HEK293T (cell line): ENCODE measurements around the gene NDUFV2.

Experiments
- CTCF ChIA-PET: fragments of 350-600 bp; formaldehyde crosslinking; extraction: SDS; loops from one replicate; lab custom pipeline; 2021; ENCODE audit warnings: antibody characterized with exemption, inconsistent platforms; lab: Yijun Ruan, JAX
- POLR2A ChIA-PET: fragments of 350-600 bp; formaldehyde crosslinking; extraction: SDS; loops from one replicate; lab custom pipeline; 2020; ENCODE audit warnings: antibody characterized with exemption, inconsistent platforms; lab: Yijun Ruan, JAX
- DNase-seq: peaks from one replicate; pipeline ENCODE4 v3.0.0; 2012; ENCODE audit warnings: mixed read lengths; ENCODE audit errors: extremely low spot score
- ARNT ChIP-seq: fragments of 450-650 bp; IDR thresholded peaks from 2 replicates; pipeline ENCODE4 v1.6.1; 2017; ENCODE audit warnings: mild to moderate bottlenecking
- BHLHE40 ChIP-seq: fragments of 450-650 bp; IDR thresholded peaks from 2 replicates; pipeline ENCODE4 v1.6.1; 2016; ENCODE audit warnings: mild to moderate bottlenecking, moderate library complexity, borderline replicate concordance
- CTBP1 ChIP-seq: fragments of 450-650 bp; IDR thresholded peaks from 2 replicates; pipeline ENCODE4 v1.6.1; 2016; ENCODE audit warnings: borderline replicate concordance
- ELF4 ChIP-seq: fragments of 450-650 bp; IDR thresholded peaks from 2 replicates; pipeline ENCODE4 v1.6.1; 2017; ENCODE audit warnings: antibody characterized with exemption
- FOXA1 ChIP-seq: fragments of 450-650 bp; IDR thresholded peaks from 2 replicates; pipeline ENCODE4 v1.6.1; 2016; ENCODE audit warnings: mild to moderate bottlenecking
- FOXK2 ChIP-seq: fragments of 450-650 bp; IDR thresholded peaks from 2 replicates; pipeline ENCODE4 v1.6.1; 2016; ENCODE audit warnings: mild to moderate bottlenecking
- FOXM1 ChIP-seq: fragments of 450-650 bp; IDR thresholded peaks from 2 replicates; pipeline ENCODE4 v1.6.1; 2017; ENCODE audit warnings: mild to moderate bottlenecking, borderline replicate concordance
- HDGF ChIP-seq: fragments of 450-650 bp; IDR thresholded peaks from 2 replicates; pipeline ENCODE4 v1.6.1; 2017; ENCODE audit warnings: antibody characterized with exemption, borderline replicate concordance
- L3MBTL2 ChIP-seq: fragments of 450-650 bp; conservative IDR thresholded peaks from 2 replicates; pipeline ENCODE4 v1.6.1; 2016; ENCODE audit warnings: mild to moderate bottlenecking
- LEF1 ChIP-seq: fragments of 450-650 bp; IDR thresholded peaks from 2 replicates; pipeline ENCODE4 v1.6.1; 2017; ENCODE audit warnings: mild to moderate bottlenecking, borderline replicate concordance
- NFRKB ChIP-seq: fragments of 450-650 bp; IDR thresholded peaks from 2 replicates; pipeline ENCODE4 v1.6.1; 2016; ENCODE audit warnings: mild to moderate bottlenecking, moderate library complexity
- SP1 ChIP-seq: fragments of 450-650 bp; IDR thresholded peaks from 2 replicates; pipeline ENCODE4 v1.6.1; 2017
- SUZ12 ChIP-seq: fragments of 450-650 bp; IDR thresholded peaks from 2 replicates; pipeline ENCODE4 v1.6.1; 2016; ENCODE audit warnings: mild to moderate bottlenecking
- TARDBP ChIP-seq: fragments of 450-650 bp; IDR thresholded peaks from 2 replicates; pipeline ENCODE4 v1.6.1; 2016
- ZNF384 ChIP-seq: fragments of 450-650 bp; IDR thresholded peaks from 2 replicates; pipeline ENCODE4 v1.6.1; 2016
- TF ChIP-seq, protein P1 (sequence below): fragments of 450-650 bp; IDR thresholded peaks from 2 replicates; pipeline ENCODE4 v1.6.1; 2016

The NDUFV2 gene

GRCh38 chr18:9108911-9109310 is 6.4 kb downstream of the NDUFV2 start:
- ChIA-PET POLR2A (no interaction called here), CTCF (no interaction called here)
- no peak for DNase-seq
- TF ChIP-seq BHLHE40 (no peak), NFRKB (no peak), CTBP1 (no peak), ELF4 (no peak), SP1 (no peak)

- CTCF ChIA-PET, result no interaction called here
- TF ChIP-seq SUZ12 (no peak), FOXA1 (no peak), FOXK2 (no peak), HDGF (no peak), CTBP1 (no peak), FOXM1 (no peak), L3MBTL2 (no peak), ZNF384 (no peak), SP1 (no peak), ELF4 (no peak), BHLHE40 (no peak), TARDBP (no peak)
- POLR2A ChIA-PET, result no interaction called here
- DNase-seq, result no peak
These were observed 7.0 kb downstream of the NDUFV2 start for GRCh38 chr18:9109523-9109922.

DNA sequence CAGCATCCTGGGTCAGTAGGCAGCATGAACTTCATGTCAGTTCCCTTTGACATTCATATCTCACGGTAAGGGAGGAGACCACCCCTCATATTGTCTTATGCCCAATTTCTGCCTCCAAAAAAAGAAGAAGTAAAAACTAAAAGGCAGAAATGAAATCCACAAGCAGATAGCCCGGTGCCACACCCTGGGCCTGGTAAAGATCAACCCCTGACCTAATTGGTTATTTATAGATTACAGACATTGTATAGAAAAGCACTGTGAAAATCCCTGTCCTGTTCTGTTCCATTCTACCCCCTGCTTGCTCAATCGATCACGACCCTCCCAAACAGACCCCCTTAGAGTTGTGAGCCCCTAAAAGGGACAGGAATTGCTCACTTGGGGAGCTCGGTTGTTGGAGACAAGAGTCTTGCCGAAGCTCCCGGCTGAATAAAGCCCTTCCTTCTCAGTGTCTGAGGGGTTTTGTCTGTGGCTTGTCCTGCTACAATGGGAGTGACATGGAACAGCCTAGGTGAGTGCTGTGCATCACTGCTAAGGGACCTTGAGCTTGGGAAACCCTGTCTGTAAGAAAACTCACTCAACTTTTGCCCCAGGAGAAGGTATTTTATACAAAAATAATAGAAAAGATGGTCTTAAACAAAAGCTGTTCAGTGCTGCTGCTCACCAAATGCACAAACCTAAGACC is 11.1 kb downstream of the NDUFV2 start:
- DNase-seq, result no peak
- ChIA-PET CTCF (interaction anchor here (0.6 kb wide), 1 partner anchor 15 kb away, joined by 3 read pairs; no protein-coding TSS in a partner anchor), POLR2A (no interaction called here)
- TF ChIP-seq TARDBP, result no peak
- no peak for TF ChIP-seq ARNT
- no peak for TF ChIP-seq BHLHE40
- no peak for TF ChIP-seq ELF4
- TF ChIP-seq, protein P1, sequence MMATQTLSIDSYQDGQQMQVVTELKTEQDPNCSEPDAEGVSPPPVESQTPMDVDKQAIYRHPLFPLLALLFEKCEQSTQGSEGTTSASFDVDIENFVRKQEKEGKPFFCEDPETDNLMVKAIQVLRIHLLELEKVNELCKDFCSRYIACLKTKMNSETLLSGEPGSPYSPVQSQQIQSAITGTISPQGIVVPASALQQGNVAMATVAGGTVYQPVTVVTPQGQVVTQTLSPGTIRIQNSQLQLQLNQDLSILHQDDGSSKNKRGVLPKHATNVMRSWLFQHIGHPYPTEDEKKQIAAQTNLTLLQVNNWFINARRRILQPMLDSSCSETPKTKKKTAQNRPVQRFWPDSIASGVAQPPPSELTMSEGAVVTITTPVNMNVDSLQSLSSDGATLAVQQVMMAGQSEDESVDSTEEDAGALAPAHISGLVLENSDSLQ, result no peak
- no peak for TF ChIP-seq CTBP1
- no peak for TF ChIP-seq FOXK2
- TF ChIP-seq ZNF384, result no peak

GRCh38 chr18:9115984-9116383 is 13.5 kb downstream of the NDUFV2 start:
- ChIA-PET CTCF (no interaction called here), POLR2A (interaction anchor here (0.9 kb wide), 1 partner anchor 14 kb away, joined by 3 read pairs; the partner anchor contains the start of gene NDUFV2)

GRCh38 chr18:9117980-9118841 is 15.7 kb downstream of the NDUFV2 start:
- CTCF ChIA-PET, result no interaction called here
- POLR2A ChIA-PET, result interaction anchor here (1.1 kb wide), 1 partner anchor 19 kb away, joined by 3 read pairs; no protein-coding TSS in a partner anchor
- TF ChIP-seq HDGF (no peak), ELF4 (no peak), SP1 (no peak), TARDBP (no peak), LEF1 (no peak), FOXK2 (no peak), FOXA1 (no peak), SUZ12 (no peak), NFRKB (no peak), BHLHE40 (no peak), CTBP1 (no peak), ZNF384 (no peak), L3MBTL2 (no peak), FOXM1 (no peak), ARNT (no peak)
- TF ChIP-seq, protein P1, result no peak
- DNase-seq, result no peak

More at GRCh38 chr18:9115984-9116383, 13.5 kb downstream of the NDUFV2 start:
- DNase-seq, result no peak
- TF ChIP-seq BHLHE40 (no peak), ARNT (no peak), FOXA1 (no peak), HDGF (no peak), FOXM1 (no peak), LEF1 (no peak), SP1 (no peak), L3MBTL2 (no peak)

GRCh38 chr18:9120796-9121195 is 18.3 kb downstream of the NDUFV2 start:
- TF ChIP-seq HDGF (no peak), BHLHE40 (no peak), LEF1 (no peak), FOXM1 (no peak), SP1 (no peak), ZNF384 (no peak), ELF4 (no peak), SUZ12 (no peak), FOXK2 (no peak), TARDBP (no peak), NFRKB (no peak)
- POLR2A ChIA-PET, result no interaction called here
- DNase-seq, result no peak
- CTCF ChIA-PET, result no interaction called here

- CTCF ChIA-PET, result no interaction called here
- POLR2A ChIA-PET, result no interaction called here
- no peak for DNase-seq
- TF ChIP-seq SUZ12, result no peak
- TF ChIP-seq, protein P1, result no peak
- TF ChIP-seq ELF4, result no peak
- no peak for TF ChIP-seq FOXM1
- no peak for TF ChIP-seq ARNT
- no peak for TF ChIP-seq BHLHE40
- no peak for TF ChIP-seq CTBP1
- TF ChIP-seq HDGF, result no peak
- TF ChIP-seq ZNF384, result no peak
- no peak for TF ChIP-seq SP1
- TF ChIP-seq L3MBTL2, result no peak
- TF ChIP-seq LEF1, result no peak
- TF ChIP-seq FOXA1, result no peak
- TF ChIP-seq TARDBP, result no peak
- TF ChIP-seq NFRKB, result no peak
- no peak for TF ChIP-seq FOXK2
These were observed 21.0 kb downstream of the NDUFV2 start for GRCh38 chr18:9123520-9123919.
